ENCODE data around the gene USP7.

Gene USP7

DNA sequence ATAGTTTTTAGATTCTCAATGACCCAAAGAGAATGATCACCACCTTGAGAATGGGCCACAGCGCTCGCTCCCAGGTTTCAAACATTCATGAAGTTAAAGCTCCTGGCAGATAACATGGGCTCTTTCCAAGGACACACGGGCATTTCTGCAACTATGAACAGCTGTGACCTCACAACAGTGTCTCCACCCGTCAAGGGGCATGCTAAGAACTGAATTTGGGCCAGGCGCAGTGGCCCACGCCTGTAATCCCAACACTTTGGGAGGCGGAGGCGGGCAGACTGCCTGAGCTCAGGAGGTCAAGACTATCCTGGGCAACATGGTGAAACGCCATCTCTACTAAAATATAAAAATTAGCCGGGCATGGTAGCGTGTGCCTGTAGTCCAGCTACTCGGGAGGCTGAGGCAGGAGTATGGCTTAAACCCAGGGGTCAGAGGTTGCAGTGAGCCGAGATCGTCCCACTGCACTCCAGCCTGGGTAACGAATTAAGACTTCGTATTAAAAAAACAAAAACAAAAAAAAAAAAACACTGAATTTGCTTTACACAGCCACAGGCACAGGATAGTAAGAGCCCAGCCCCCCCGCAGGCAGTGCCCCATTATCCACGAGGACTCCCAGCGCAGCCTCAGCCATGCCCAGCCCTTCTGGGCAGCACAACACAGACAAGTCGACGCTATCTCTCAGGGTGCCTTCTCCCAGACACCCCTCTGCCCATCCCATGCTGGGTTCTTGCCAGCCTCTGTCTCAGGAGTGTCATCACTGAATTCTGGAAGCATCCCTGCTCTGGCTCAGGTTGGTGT is 7.2 kb downstream of the USP7 start:
- intact Hi-C loops (cut with DNase I) = no loop called here
- no peak for DNase-seq

DNA sequence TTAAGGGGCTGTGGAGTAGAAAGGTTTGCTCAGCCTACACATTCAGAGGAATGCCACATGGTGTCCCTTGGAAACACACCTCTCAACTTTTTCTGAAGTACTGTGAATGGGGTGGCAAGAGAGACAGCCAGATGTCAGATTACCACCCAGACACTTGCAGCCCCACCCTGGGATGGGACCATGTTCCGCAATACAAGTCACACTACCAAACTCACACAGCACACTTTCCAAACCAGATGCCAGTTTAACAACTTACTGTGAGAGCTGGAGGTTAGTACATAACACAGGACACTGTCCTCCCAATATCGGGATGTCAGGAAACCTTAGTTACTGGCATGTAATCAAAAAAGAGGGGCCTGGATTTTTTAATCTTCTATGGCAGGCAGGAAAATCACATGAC is 7.9 kb downstream of the USP7 start:
- intact Hi-C loops (cut with DNase I) = no loop called here
- DNase-seq = no peak

DNA sequence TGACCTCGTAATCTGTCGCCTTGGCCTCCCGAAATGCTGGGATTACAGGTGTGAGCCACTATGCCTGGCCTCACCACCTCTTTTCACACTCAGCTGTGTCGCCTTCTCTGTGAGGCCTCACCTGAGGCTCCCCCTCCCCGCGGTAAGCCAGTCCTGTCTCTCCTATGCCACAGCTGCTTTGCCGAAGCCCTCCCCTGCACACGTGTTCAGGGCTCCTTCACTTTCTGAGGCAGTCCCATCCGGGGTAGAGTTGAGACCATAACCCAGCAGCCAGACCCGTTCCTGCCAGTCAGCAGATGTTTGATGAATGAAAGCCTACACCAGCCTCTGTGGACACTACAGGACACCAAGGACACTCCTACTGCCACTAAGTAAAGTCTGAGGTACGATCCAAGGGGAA is 10.6 kb downstream of the USP7 start:
- intact Hi-C loops (cut with DNase I) = no loop called here
- no peak for DNase-seq

- intact Hi-C loops (cut with DNase I) = no loop called here
- no peak for DNase-seq
Observed at GRCh38 chr16:8952281-8952751, 11.4 kb downstream of the USP7 start.

- intact Hi-C loops (cut with DNase I) = no loop called here
- DNase-seq = no peak
Observed at GRCh38 chr16:8951447-8952280, 12.0 kb downstream of the USP7 start.

DNA sequence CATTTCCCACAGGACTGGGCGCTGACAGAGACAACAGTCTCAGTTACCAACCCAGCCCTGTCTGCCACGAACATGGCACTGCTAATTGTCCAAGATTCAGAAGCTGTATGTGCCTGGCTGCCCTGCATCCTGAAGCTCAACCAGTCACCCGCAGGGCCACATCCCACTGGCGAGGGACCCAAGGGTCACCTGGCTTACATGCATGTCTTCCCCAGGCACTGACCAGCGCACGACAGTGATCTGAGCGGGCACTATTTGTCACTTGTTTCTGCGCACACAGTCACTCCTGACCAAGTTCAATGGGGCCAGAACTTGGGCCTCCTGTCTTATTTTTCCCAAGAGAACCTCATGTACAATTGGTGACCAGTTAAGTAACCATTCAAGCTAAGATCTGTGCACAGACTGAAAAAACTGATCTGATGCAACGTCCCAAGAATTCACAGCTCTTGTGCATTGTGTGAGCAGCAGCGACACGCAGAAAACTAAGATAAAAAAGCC is 13.1 kb downstream of the USP7 start:
- intact Hi-C loops (cut with DNase I) = no loop called here
- no peak for DNase-seq

DNA sequence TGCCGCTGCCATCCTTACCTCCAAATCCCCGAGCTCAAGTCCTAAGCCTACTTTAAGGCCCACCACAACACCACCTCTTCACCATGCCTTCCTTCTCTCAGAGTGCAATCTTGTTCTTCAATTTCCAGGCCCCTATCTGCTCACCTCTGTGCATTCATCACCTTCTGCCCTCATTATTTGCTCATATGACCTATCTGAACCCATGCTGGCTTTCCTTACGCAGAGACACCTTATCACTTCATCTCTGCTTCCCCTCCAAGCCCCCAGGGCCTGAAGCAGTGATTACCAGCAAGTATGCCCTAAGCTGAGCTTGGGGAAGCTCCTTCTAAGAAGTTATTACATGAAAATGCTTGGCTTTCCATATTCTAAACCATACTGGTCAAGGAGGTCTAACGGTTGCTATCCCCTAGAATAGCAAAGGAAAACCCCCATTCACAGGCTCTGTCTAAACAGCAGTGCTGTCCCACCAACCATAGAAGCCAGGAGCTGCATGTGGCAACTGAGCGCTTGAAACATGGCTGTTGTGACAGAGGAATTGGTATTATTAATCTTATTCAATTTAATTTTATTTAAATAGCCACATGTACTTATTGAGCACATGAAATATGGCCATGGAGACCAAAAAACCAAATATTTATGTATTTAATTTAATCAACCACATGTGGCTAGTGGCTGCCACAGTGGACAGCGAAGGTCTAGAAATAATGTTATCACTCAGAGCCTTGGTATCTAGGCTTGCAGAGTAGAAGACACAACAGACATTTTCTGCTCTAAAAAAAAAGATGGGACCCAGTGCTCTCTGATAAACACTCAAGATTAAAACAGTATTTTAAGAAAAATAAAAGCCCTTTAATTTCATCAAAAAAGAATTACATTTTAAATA is 13.9 kb downstream of the USP7 start:
- intact Hi-C loops (cut with DNase I) = no loop called here
- DNase-seq = no peak

- intact Hi-C loops (cut with DNase I) = no loop called here
- no peak for DNase-seq
Observed at GRCh38 chr16:8948831-8949230, 14.9 kb downstream of the USP7 start.

GRCh38 chr16:8948069-8948593 is 15.6 kb downstream of the USP7 start:
- DNase-seq = no peak
- intact Hi-C loops (cut with DNase I) = no loop called here

DNA sequence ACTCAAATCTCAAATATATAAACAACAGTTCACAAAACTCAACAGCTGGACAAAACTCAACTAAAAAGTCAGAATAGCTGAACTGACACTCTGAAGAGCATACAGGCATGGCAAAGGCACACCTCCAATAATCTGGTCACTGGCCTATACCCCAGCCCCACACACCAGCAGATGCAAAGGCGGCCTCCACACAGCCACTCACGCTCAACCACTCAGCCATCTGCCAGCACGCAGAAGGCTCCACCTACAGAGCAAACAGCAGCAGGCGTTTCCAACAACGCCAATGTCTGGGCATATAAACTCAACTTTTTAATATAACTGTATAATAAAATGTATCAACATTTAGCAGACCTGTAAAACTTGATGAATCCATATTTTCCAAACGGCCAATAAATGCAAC is 17.2 kb downstream of the USP7 start:
- intact Hi-C loops (cut with DNase I) = no loop called here
- no peak for DNase-seq

- intact Hi-C loops (cut with DNase I) = no loop called here
- DNase-seq = no peak
Observed at GRCh38 chr16:8945626-8946296, 17.9 kb downstream of the USP7 start.

GRCh38 chr16:8943966-8944759 is 19.5 kb downstream of the USP7 start:
- intact Hi-C loops (cut with DNase I) = no loop called here
- no peak for DNase-seq

DNA sequence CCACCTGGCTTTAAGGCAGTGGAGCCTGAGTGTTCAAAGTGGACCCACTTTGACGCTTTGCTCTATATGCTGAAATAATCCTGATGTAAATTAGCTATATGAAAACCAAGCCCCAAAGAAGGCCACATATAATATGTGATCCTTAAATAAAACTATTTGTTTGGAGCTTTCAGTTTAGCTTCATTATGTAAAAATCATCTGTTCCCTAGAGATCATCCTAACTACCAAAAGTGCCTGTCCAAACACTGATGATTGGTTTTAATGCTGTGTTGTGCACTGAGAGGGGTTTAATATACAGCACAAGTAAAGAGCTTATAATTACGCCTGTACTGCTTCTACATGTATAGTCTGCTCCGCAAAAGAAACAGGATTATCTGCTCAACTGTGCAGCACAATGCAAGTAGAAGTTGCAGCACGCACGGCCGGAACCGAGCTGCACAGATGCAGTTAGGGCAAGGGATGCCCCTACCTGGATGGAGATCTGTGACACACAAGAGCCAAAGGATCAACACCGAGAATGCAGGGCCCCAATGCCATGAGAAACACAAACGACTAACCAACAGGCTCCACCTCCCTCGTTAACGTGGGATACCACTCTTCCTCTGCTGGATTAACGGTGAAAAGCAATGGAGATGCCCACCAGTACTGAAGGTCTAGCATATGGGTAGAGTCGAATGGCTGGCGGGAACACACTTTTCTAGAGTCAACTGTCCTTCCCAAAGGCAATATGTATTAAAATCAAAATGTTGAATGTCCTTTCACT is 20.5 kb downstream of the USP7 start:
- DNase-seq = no peak
- intact Hi-C loops (cut with DNase I) = no loop called here

DNA sequence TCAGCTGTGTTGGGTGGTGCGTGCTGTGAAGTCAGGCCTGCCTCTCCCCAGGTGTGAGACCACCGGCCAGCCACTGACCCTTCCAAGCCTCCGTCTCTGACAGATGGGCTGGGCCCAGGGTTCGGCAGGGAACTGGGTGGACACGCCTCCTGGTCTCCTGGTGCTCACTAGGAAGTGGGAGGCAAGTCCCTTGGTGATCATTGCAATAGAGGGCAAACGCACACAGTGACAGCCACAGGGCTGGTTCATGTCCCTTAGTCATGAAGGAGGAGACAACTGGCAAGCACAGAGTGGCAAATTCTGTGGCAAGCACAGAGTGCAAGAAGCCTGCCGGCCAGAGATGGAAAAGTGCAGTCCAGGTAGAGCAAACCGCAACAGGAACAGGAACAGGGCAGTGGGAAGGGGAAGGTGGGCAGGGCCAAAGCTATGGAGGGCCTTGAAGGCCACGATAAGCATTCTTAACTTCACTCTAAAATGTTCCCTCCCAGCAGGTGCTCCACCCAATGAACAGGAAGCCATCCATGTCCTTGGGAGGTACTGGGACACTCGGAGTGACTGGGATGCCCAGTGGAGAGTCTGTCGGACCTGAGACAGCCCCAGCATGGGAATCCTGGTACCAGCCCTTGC is 21.9 kb downstream of the USP7 start:
- intact Hi-C loops (cut with DNase I) = no loop called here

DNA sequence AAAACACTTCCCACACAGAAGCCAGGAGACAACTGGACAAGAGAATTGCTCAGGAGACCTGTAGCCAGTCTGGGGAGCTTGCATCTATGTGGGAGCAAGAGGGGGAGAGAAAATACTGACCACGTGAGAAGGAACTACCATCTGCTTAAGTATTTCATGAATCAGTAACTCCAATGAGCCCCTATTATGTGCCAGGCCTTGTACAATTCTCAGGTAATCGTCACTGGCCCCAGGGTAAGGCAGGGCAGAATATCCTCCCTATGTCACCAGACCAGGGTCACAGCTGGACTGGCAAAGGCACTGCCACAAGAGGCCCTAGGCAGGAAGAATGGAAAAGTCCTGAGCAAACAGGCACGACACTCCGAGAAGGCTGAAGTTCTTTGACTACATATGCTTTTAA is 25.9 kb downstream of the USP7 start:
- intact Hi-C loops (cut with DNase I) = no loop called here

More for the DNA sequence above, 21.9 kb downstream of the USP7 start:
- DNase-seq = no peak

DNA sequence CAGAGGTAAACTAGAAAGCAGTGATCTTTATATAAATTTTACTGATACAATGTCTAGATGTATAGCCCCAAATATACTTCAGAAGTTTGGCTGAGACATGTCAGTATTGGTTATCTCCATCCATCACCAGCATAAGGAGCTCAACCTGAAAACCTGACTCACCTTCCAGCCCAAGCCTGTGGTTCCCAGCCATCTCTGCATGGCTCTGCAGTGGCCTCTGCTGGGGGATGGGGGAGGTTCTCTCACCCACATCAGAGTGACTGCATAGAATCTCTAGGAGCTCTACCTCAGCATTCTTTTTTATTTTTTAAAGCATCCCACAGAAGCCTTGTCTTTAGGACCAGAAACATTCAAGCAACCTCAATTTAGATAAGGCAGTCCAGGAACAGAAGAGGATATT is 27.3 kb downstream of the USP7 start:
- DNase-seq = peak in 32 of 42 donors; percentile 11 to 74 (median 44)
- intact Hi-C loops (cut with DNase I) = no loop called here

More for the DNA sequence above, 25.9 kb downstream of the USP7 start:
- no peak for DNase-seq

Measured in head of caudate nucleus (tissue), 42 donors.